Right lobe of liver (tissue), 4 donors: ENCODE results near the gene GATAD1.

Source experiments
- CTCF ChIP-seq, 4 donors: fragments of 200-600 bp in 3 of 4; fragments of 450-650 bp in 1 of 4; IDR thresholded peaks; one replicate each; pipeline versions ENCODE4 v1.5.1 to v1.8.0; 2016 to 2022; ENCODE audit warnings: antibody characterized with exemption in 4 of 4, mild to moderate bottlenecking in 2 of 4
- POLR2A ChIP-seq: fragments of 450-650 bp; IDR thresholded peaks from one replicate; pipeline ENCODE4 v1.6.1; 2017; ENCODE audit warnings: antibody characterized with exemption, mild to moderate bottlenecking
- donor health status: DM: no; HTN: no; CAD: no.
- donor health status: DM: no; HTN: no; CAD: no.
- donor health status: DM: no; HTN: yes; CAD: no.

- no peak for TF ChIP-seq CTCF (IDR thresholded peaks at IDR 0.05)
- no peak for TF ChIP-seq POLR2A
These were observed 38.7 kb downstream of the GATAD1 start for GRCh38 chr7:92485974-92486373.
